GM23248 (cell line): Measurements from ENCODE around the gene DNMT3L. TPM values are rescaled to one million over a fixed set of nuclear protein-coding genes. Genes with fewer than 3 reads are reported as not detected.
"Not testable (repeated sequence)": the region's sequence is repeated elsewhere in the genome, so short reads cannot be mapped to it uniquely, and the experiment has no call there.

ENCODE experiments used
- DNase-seq: peaks from one replicate; pipeline ENCODE4 v3.0.0-alpha.2; 2015
- H2AFZ ChIP-seq: fragments of 200-600 bp; sonication (generic); 2 replicates; pipeline ENCODE4 v1.6.1; 2016; ENCODE audit warnings: antibody characterized with exemption
- H3F3A ChIP-seq: fragments of 200-600 bp; sonication (generic); 2 replicates; pipeline ENCODE4 v1.6.1; 2016; ENCODE audit warnings: mild to moderate bottlenecking, antibody characterized with exemption, mixed run types; ENCODE audit not compliant: insufficient read depth
- H3K27ac ChIP-seq: fragments of 200-600 bp; sonication (generic); 2 replicates; pipeline ENCODE4 v1.5.1; 2016; ENCODE audit warnings: mild to moderate bottlenecking
- H3K27me3 ChIP-seq: fragments of 200-600 bp; sonication (generic); replicated peaks from 2 replicates; pipeline ENCODE4 v1.6.1; 2016; ENCODE audit warnings: mild to moderate bottlenecking; ENCODE audit not compliant: insufficient read depth
- H3K36me3 ChIP-seq: fragments of 200-600 bp; sonication (generic); 2 replicates; pipeline ENCODE4 v1.6.1; 2016; ENCODE audit warnings: low read depth, mild to moderate bottlenecking
- H3K4me1 ChIP-seq: fragments of 200-600 bp; sonication (generic); 2 replicates; pipeline ENCODE4 v1.6.1; 2016; ENCODE audit warnings: mild to moderate bottlenecking; ENCODE audit not compliant: insufficient read depth
- H3K4me2 ChIP-seq: fragments of 200-600 bp; sonication (generic); one replicate; pipeline ENCODE4 v1.6.1; 2016; ENCODE audit warnings: mild to moderate bottlenecking; ENCODE audit not compliant: unreplicated experiment
- H3K4me3 ChIP-seq: fragments of 200-600 bp; sonication (generic); 2 replicates; pipeline ENCODE4 v1.5.1; 2016; ENCODE audit warnings: mild to moderate bottlenecking
- H3K79me2 ChIP-seq: fragments of 200-600 bp; sonication (generic); 2 replicates; pipeline ENCODE4 v1.6.1; 2016; ENCODE audit warnings: mild to moderate bottlenecking; ENCODE audit not compliant: insufficient read depth
- H3K9ac ChIP-seq: fragments of 200-600 bp; sonication (generic); 2 replicates; pipeline ENCODE4 v1.6.1; 2016; ENCODE audit warnings: mild to moderate bottlenecking
- H3K9me2 ChIP-seq: fragments of 200-600 bp; sonication (generic); 2 replicates; pipeline ENCODE4 v1.6.1; 2016; ENCODE audit warnings: mixed run types, mild to moderate bottlenecking, moderate library complexity; ENCODE audit not compliant: insufficient read depth
- H3K9me3 ChIP-seq: fragments of 200-600 bp; sonication (generic); one replicate; pipeline ENCODE4 v1.6.1; 2017; ENCODE audit warnings: low read depth
- H4K20me1 ChIP-seq: fragments of 200-600 bp; sonication (generic); 2 replicates; pipeline ENCODE4 v1.6.0; 2016; ENCODE audit not compliant: insufficient read depth
- EZH2 ChIP-seq: fragments of 200-600 bp; sonication (generic); IDR thresholded peaks from 2 replicates; pipeline ENCODE4 v1.6.1; 2018; ENCODE audit warnings: antibody characterized with exemption, mild to moderate bottlenecking; ENCODE audit not compliant: insufficient read depth, poor library complexity, severe bottlenecking
- EZH2phosphoT487 ChIP-seq: fragments of 200-600 bp; sonication (generic); IDR thresholded peaks from 2 replicates; pipeline ENCODE4 v1.6.1; 2018; ENCODE audit warnings: antibody characterized with exemption, moderate library complexity, mild to moderate bottlenecking, low read depth; ENCODE audit not compliant: insufficient read depth
- WGBS, 2 experiments: methylation state at CpG; one replicate each; pipeline ENCODE4 v1.1.6; 2015 to 2017; ENCODE audit warnings: low lambda C conversion rate in 2 of 2, low coverage in 1 of 2; ENCODE audit errors: missing lambda C conversion rate in 2 of 2; 5-methylcytosine and 5-hydroxymethylcytosine counted together
- in situ Hi-C: fragments of 300-500 bp; cut with MboI; formaldehyde crosslinking; loops from 2 replicates; pipeline ENCODE4 v1.15.0; 2020
- polyA plus RNA-seq: library from polyadenylated mRNA; unstranded; fragments of >200 nt; fragmentation: Nextera tagmentation; extraction: Ambion mirVana; gene quantifications from 2 replicates; pipeline ENCODE4 v1.2.1, GENCODE V29; 2016
- small RNA-seq: library from RNA; depleted of rRNA; stranded (forward); fragments of <200 nt; gene quantifications from one replicate; pipeline ENCODE3, GENCODE V24; 2014; ENCODE audit warnings: low read depth, low replicate concordance
- total RNA-seq: library from RNA; depleted of rRNA; stranded (reverse); fragments of >200 nt; shearing (Covaris generic); gene quantifications from 2 replicates; pipeline ENCODE4 v1.2.3, GENCODE V29; 2014; rRNA removed

DNMT3L gene
- total and polyA plus RNA-seq, 2 experiments from 2014 or later = not detected

DNA sequence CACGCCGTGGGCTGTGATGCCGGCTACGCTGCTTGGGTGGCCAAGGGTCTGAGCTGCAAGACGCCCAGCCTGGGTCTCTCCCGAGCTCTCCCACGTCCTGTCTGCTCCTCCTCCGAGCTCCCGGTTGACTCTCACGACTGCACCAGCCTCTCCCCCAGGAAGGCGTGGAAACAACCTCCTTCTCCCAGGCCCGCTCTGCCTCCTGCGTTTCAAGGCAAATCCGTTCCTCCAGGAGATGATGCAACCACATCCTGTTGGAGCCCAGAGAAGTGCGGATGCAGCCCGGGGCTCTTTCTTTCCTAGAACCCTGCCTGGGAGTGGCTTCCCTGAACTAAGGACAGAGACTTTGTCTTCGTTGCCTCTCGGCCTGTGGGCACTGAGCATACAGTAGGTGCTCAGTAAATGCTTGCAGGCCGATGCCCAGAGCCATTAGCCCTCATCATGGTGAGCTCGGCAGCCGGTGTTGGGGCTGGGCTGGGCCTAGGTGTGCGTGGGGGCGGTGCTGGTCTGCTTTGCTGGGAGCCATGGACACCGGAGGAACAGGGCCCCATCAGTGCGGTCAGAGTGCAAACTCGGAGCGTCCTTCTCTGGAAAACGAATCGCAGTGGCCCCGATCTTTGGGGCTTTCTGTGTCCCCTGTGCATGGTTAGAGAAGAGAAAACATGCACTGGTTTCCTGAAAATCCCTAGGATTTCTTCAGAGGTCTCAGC is 59.0 kb downstream of the DNMT3L start:
- H3K4me1 ChIP-seq, H4K20me1 ChIP-seq: not testable (repeated sequence)
- no CpG with 5 or more reads among the region's 30 CpGs for WGBS, 2 experiments

DNA sequence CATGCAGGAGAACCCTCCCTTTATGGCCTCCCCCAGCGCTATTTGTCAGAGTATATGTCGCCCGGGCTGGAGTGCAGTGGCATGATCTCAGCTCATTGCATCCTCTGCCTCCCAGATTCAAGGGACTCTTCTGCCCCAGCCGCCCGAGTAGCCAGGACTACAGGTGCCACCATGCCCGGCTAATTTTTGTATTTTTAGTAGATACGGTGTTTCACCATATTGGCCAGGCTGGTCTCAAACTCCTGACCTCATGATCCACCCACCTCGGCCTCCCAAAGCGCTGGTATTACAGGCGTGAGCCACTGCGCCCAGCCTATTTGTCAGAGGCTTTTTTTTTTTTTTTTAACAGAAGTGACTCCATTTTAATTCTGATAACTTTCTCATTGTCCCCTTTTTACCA is 61.7 kb downstream of the DNMT3L start:
- H3K4me2 ChIP-seq, H3K27ac ChIP-seq, H3K9me2 ChIP-seq, H3K36me3 ChIP-seq, H3K4me3 ChIP-seq, H3K4me1 ChIP-seq, DNase-seq, H3K9ac ChIP-seq, H3K9me3 ChIP-seq, H2AFZ ChIP-seq, H3F3A ChIP-seq, H3K27me3 ChIP-seq, in situ Hi-C loops, H3K79me2 ChIP-seq, H4K20me1 ChIP-seq: not testable (repeated sequence)
- 84 to 85% methylated on average over 11 of the region's 11 CpGs for WGBS, 2 experiments

More for the DNA sequence above, 59.0 kb downstream of the DNMT3L start:
- in situ Hi-C loops, H3K79me2 ChIP-seq, H3K36me3 ChIP-seq, DNase-seq, H3K9me2 ChIP-seq, H3F3A ChIP-seq, H3K4me2 ChIP-seq, H3K27me3 ChIP-seq, H3K9ac ChIP-seq, H3K4me3 ChIP-seq, H3K9me3 ChIP-seq, H2AFZ ChIP-seq, H3K27ac ChIP-seq: not testable (repeated sequence)

DNA sequence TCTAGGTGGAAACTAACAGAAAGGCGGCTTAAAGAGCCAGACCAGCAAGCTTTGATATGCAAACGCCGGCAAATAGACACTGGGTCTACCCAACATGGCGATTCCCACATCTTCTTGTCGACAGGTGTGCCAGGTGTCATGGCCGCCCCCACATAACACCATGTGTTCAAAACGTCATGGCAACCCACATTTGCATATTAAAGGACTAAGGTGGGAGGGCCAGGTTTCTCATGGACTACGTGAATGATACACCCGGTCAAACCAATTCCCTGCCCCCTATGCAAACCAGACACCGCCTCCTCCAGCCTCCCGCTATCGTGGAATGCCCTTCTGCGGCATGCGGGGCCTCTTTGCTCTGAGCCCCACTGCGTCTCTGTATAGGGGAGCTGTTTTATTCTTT is 62.2 kb downstream of the DNMT3L start:
- in situ Hi-C loops = no loop called here
- WGBS, 2 experiments = 84 to 85% methylated on average over 15 of the region's 15 CpGs
- H3K9me2 ChIP-seq = no peaks in the 10 kb centered on the region

DNA sequence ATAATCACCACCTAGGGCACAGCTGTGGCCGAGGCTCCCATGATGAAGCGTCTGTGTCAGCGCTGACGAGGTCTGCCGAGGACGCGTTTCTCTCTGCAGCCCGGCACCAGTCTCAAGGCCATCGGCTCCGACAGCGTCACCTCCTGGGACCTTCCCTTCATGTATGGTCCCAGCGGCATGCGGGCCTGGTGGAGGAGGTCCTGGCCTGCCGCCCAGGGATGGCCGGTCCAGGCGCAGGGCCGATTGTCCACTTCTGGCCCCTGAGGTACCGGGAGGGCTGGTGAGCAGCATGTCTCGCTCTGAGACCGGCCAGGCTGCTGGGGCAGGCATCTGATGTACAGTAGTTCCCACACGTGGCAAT is 64.6 kb downstream of the DNMT3L start:
- H4K20me1 ChIP-seq = not testable (repeated sequence)

More for the DNA sequence above, 62.2 kb downstream of the DNMT3L start:
- no peaks in the 10 kb centered on the region for H3K36me3 ChIP-seq
- TF ChIP-seq EZH2phosphoT487 (no peak), EZH2 (no peak)
- H3F3A ChIP-seq = no peaks in the 10 kb centered on the region
- no peaks in the 10 kb centered on the region; the same call in 1 of the 2 replicates for H3K27me3 ChIP-seq
- no peaks in the 10 kb centered on the region for H3K4me1 ChIP-seq
- H3K4me2 ChIP-seq = no peak overlapping the region
- H3K9ac ChIP-seq = no peak overlapping the region
- H4K20me1 ChIP-seq = no peaks in the 10 kb centered on the region
- no peak overlapping the region for H2AFZ ChIP-seq
- H3K4me3 ChIP-seq = no peak overlapping the region
- H3K9me3 ChIP-seq = no peaks in the 10 kb centered on the region
- H3K27ac ChIP-seq = no peak overlapping the region
- H3K79me2 ChIP-seq = no peaks in the 10 kb centered on the region
- DNase-seq = peak; percentile 0

More for the DNA sequence above, 64.6 kb downstream of the DNMT3L start:
- in situ Hi-C loops, H3K27ac ChIP-seq, H3K4me1 ChIP-seq, H3F3A ChIP-seq, H3K27me3 ChIP-seq, DNase-seq, H3K9me3 ChIP-seq, H3K4me2 ChIP-seq, H3K79me2 ChIP-seq, H3K9ac ChIP-seq, H3K36me3 ChIP-seq, H2AFZ ChIP-seq, H3K9me2 ChIP-seq, H3K4me3 ChIP-seq: not testable (repeated sequence)
- 90 to 95% methylated on average over 10 to 11 of the region's 21 CpGs for WGBS, 2 experiments

Small RNA genes lying within 50 kb of the gene (small RNA-seq; reads per million reads assigned to genes)
- not detected for gene AP001059.3

Other genes with a start within 250 kb of the DNMT3L start
- 21.0 and 23.1 TPM in 2 replicates for gene TRAPPC10, start 249.6 kb downstream of the DNMT3L start, total RNA-seq
- gene TRAPPC10, start 249.6 kb downstream of the DNMT3L start, polyA plus RNA-seq = 9.9 and 10.3 TPM in 2 replicates
- 16.1 and 16.3 TPM in 2 replicates for gene PWP2, start 154.5 kb downstream of the DNMT3L start, total RNA-seq
- gene PWP2, start 154.5 kb downstream of the DNMT3L start, polyA plus RNA-seq = 11.2 and 12.8 TPM in 2 replicates
- gene GATD3, start 128.2 kb downstream of the DNMT3L start, total RNA-seq = 39.6 and 45.7 TPM in 2 replicates
- 49.1 and 50.9 TPM in 2 replicates for gene GATD3, start 128.2 kb downstream of the DNMT3L start, polyA plus RNA-seq
- under 0.01 and 0.25 TPM in 2 replicates for gene ICOSLG, start 21.0 kb downstream of the DNMT3L start, total RNA-seq
- not detected in 2 replicates for gene ICOSLG, start 21.0 kb downstream of the DNMT3L start, polyA plus RNA-seq
- not detected in 2 replicates for gene AIRE, start 24.0 kb upstream of the DNMT3L start, total RNA-seq
- not detected in 2 replicates for gene AIRE, start 24.0 kb upstream of the DNMT3L start, polyA plus RNA-seq
- gene PFKL, start 38.2 kb upstream of the DNMT3L start, total RNA-seq = 239 and 270 TPM in 2 replicates
- gene PFKL, start 38.2 kb upstream of the DNMT3L start, polyA plus RNA-seq = 199 and 213 TPM in 2 replicates
- 17.0 and 20.5 TPM in 2 replicates for gene CFAP410, start 77.5 kb upstream of the DNMT3L start, total RNA-seq
- gene CFAP410, start 77.5 kb upstream of the DNMT3L start, polyA plus RNA-seq = 19.8 and 20.8 TPM in 2 replicates
- 0.13 and 0.22 TPM in 2 replicates for gene TRPM2, start 91.7 kb upstream of the DNMT3L start, total RNA-seq
- gene TRPM2, start 91.7 kb upstream of the DNMT3L start, polyA plus RNA-seq = not detected in 2 replicates
- 0.32 and 0.38 TPM in 2 replicates for gene LRRC3, start 193.6 kb upstream of the DNMT3L start, total RNA-seq
- 0.28 and 0.29 TPM in 2 replicates for gene LRRC3, start 193.6 kb upstream of the DNMT3L start, polyA plus RNA-seq